ENCODE data around the gene CCDC8. TPM values are rescaled to one million over a fixed set of nuclear protein-coding genes. Genes with fewer than 3 reads are reported as not detected.
"Not testable (repeated sequence)": the region's sequence is repeated elsewhere in the genome, so short reads cannot be mapped to it uniquely, and the experiment has no call there.

The CCDC8 gene
- total RNA-seq, 4 donors from 2014 or later, result 0.70 to 2.5 (median 0.90) TPM

DNA sequence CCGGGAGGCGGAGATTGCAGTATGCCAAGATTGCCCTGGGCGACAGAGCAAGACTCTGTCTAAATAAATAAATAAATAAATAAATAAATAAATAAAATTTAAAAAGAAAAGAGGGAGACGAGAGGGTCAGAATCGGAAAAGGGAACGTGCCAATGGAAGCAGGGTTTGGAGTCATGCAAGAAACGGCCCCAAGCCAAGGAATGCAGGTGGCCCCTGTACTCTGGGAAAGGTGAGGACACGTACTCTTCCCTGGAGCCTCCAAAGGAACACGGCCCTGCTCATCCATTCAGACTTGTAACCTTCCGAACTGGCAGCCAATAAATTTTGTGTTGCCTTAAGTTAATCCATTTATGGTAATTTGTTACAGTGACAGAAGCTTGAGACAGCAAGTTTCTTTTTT, 35.2 kb upstream of the CCDC8 start:
- Histone ChIP-seq H3K36me3 (no peaks in the 10 kb centered on the region), H3K27ac (no peak overlapping the region), H3K9me3 (no peaks in the 10 kb centered on the region), H3K27me3 (no peaks in the 10 kb centered on the region), H3K4me3 (no peak overlapping the region), H3K4me1 (no peaks in the 10 kb centered on the region)
- no peak for DNase-seq
- TF ChIP-seq, protein P1, sequence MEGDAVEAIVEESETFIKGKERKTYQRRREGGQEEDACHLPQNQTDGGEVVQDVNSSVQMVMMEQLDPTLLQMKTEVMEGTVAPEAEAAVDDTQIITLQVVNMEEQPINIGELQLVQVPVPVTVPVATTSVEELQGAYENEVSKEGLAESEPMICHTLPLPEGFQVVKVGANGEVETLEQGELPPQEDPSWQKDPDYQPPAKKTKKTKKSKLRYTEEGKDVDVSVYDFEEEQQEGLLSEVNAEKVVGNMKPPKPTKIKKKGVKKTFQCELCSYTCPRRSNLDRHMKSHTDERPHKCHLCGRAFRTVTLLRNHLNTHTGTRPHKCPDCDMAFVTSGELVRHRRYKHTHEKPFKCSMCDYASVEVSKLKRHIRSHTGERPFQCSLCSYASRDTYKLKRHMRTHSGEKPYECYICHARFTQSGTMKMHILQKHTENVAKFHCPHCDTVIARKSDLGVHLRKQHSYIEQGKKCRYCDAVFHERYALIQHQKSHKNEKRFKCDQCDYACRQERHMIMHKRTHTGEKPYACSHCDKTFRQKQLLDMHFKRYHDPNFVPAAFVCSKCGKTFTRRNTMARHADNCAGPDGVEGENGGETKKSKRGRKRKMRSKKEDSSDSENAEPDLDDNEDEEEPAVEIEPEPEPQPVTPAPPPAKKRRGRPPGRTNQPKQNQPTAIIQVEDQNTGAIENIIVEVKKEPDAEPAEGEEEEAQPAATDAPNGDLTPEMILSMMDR (IDR thresholded peaks at IDR 0.05), result no peak
- no peak for TF ChIP-seq POLR2A (IDR thresholded peaks at IDR 0.05)

DNA sequence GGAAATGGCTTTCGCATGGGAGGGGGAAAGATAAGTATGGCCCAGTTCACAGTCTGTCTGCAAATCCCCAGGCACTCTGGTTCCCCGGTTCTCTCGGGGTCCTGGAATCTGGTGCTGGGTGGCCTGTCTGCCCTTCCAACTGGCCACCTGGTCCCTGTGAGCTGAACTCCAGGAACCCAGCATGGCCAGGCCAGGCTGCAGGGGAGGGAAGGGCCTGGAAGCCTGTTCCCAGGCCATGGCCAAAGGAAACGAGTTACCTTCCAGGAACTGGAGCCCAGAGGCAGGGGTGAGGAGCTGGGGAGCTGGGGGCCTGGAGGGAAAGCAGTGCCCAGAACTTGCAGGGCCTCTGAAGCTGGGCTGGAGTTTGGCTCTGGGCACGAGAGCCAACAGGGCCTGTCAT, 34.5 kb upstream of the CCDC8 start:
- Histone ChIP-seq H3K27me3 (no peaks in the 10 kb centered on the region), H3K4me3 (no peak overlapping the region), H3K36me3 (no peaks in the 10 kb centered on the region), H3K9me3 (no peaks in the 10 kb centered on the region), H3K27ac (no peak overlapping the region), H3K4me1 (no peaks in the 10 kb centered on the region)
- TF ChIP-seq POLR2A (IDR thresholded peaks at IDR 0.05), result no peak
- TF ChIP-seq, protein P1 (IDR thresholded peaks at IDR 0.05), result no peak
- no peak for DNase-seq

DNA sequence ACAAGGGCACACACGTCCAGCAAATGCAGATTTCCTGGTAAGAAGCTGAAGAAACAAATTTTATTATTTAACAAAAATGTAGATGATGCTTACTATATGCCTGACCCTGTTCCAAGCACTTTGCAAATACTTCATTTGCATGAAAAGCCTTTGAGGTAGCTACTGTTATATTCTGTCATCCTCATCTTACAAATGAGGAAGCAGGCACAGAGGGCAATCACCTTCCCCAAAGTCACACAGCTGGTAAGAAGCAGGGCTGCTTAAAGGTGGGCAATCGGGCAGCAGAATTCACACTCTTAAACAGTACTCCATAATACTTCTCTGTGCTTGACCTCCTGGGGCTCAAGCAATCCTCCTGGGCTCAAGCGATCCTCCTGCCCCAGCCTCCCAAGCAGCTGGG, 33.6 kb upstream of the CCDC8 start:
- Histone ChIP-seq H3K27me3 (no peaks in the 10 kb centered on the region), H3K9me3 (no peaks in the 10 kb centered on the region), H3K4me1 (no peaks in the 10 kb centered on the region), H3K27ac (no peak overlapping the region), H3K4me3 (no peak overlapping the region), H3K36me3 (no peaks in the 10 kb centered on the region)
- TF ChIP-seq, protein P1 (IDR thresholded peaks at IDR 0.05), result no peak
- TF ChIP-seq POLR2A (IDR thresholded peaks at IDR 0.05), result no peak
- DNase-seq, result no peak

DNA sequence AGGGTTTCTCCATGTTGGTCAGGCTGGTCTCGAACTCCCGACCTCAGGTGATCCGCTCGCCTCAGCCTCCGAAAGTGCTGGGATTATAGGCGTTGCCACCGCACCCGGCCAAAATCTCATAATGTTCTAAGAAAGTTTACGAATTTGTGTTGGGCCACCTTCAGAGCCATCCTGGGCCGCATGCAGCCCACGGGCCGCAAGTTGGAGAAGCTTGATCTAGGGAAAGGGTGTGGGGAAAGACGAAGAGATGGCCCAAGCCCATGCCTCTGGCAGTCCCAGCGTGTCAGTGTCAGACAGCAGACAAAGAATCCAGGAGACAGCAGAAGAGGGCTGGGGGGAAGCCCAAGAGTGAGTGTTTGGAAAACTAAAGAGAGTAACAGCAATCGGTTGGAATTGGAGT, 32.7 kb upstream of the CCDC8 start:
- H3K4me3 ChIP-seq, result no peak overlapping the region
- no peak overlapping the region for H3K27ac ChIP-seq
- H3K36me3 ChIP-seq, result no peaks in the 10 kb centered on the region
- DNase-seq, result no peak
- H3K27me3 ChIP-seq, result no peaks in the 10 kb centered on the region
- H3K9me3 ChIP-seq, result no peaks in the 10 kb centered on the region
- no peak for TF ChIP-seq POLR2A (IDR thresholded peaks at IDR 0.05)
- TF ChIP-seq, protein P1 (IDR thresholded peaks at IDR 0.05), result no peak
- H3K4me1 ChIP-seq, result no peaks in the 10 kb centered on the region

DNA sequence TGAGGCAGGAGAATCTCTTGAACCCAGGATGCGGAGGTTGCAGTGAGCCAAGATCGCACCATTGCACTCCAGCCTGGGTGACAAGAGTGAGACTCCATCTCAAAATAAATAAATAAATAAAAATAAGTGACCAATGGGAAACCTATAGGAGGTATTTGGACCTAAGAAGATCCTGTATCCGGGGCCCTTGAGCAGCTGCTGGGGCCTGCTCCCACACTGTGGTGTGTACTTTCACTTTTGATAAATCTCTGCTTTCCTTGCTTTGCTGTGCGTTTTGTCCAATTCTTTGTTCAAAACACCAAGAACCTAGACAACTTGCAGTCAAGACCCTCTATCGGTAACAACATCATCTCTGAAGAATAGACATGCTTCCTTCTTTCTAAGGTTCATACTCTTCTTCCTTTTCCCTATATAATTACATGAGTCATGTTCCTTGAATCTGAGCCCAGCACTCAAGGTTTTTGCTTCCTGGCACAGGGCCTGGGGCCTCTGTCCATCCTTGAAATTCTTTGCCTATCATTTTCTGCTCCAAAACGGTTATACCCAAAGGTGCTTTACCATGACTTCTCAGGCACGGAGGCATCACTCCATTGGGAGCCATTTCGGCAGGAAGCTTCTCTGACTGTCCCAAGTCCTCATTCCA, 29.6 kb upstream of the CCDC8 start:
- no peaks in the 10 kb centered on the region for H3K4me1 ChIP-seq
- H3K9me3 ChIP-seq, result no peaks in the 10 kb centered on the region
- no peak for DNase-seq
- H3K4me3 ChIP-seq, result no peak overlapping the region
- no peaks in the 10 kb centered on the region for H3K27me3 ChIP-seq
- no peak for TF ChIP-seq POLR2A (IDR thresholded peaks at IDR 0.05)
- TF ChIP-seq, protein P1 (IDR thresholded peaks at IDR 0.05), result no peak
- no peaks in the 10 kb centered on the region for H3K36me3 ChIP-seq
- peak overlapping the region in 1 of 4 donors; percentile 39 for H3K27ac ChIP-seq

DNA sequence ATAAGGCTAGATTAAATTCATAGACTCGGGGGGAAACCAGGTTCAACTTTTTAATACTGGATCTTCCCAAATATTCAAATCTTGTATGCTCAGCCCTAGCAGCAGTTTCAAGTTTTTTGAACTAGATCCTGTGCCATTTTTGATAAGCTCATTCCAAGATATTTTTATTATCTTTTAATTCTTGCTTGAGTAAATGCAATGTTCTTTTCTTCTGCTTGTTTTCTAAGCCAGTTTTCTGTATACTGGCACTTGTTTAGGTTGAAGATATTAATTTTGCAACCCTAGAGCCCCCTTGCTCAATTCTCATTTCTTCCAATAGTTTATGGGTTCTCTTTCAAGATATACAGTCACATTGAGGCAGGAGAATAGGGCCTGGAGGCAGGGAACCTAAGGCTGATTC, 28.5 kb upstream of the CCDC8 start:
- no peak for DNase-seq
- Histone ChIP-seq H3K27me3 (no peaks in the 10 kb centered on the region), H3K4me1 (no peaks in the 10 kb centered on the region), H3K9me3 (no peaks in the 10 kb centered on the region), H3K27ac (no peak overlapping the region), H3K36me3 (no peaks in the 10 kb centered on the region), H3K4me3 (no peak overlapping the region)
- TF ChIP-seq, protein P1 (IDR thresholded peaks at IDR 0.05), result no peak
- TF ChIP-seq POLR2A (IDR thresholded peaks at IDR 0.05), result no peak

DNA sequence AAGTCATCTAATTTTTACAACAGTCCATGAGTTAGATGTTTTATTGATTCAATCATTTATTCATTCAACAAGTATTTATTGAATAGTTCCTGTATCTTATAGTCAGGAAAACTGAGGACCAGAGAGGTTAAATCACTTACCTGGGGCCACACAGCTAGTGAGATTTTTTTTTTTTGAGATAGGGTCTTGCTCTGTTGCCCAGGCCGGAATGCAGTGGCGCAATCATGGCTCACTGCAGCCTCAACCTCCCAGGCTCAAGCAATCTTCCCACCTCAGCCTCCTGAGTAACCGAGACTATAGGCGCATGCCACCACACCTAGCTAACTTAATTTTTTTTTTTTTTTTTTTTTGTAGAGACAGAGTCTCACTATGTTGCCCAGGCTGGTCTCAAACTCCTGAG, 22.3 kb upstream of the CCDC8 start:
- not testable (repeated sequence) for H3K4me3 ChIP-seq, DNase-seq, H3K4me1 ChIP-seq

More for the DNA sequence above, 22.3 kb upstream of the CCDC8 start:
- H3K27me3 ChIP-seq, H3K27ac ChIP-seq, H3K36me3 ChIP-seq, H3K9me3 ChIP-seq: not testable (repeated sequence)
